A673 (cell line): ENCODE results near the gene POLK. TPM values are rescaled to one million over a fixed set of nuclear protein-coding genes. Genes with fewer than 3 reads are reported as not detected.

ENCODE experiments used
- BruUV-seq: library from RNA; stranded (reverse); fragments of 400-500 nt; replicated peaks from 2 replicates; lab custom pipeline; 2021; lab: Mats Ljungman, UMichigan
- CTCF ChIA-PET: fragments of 300-600 bp; sonication (Branson Sonifier 250); formaldehyde crosslinking; loops from one replicate; lab custom pipeline; 2022; ENCODE audit warnings: antibody characterized with exemption; lab: Charles Lee
- POLR2A ChIA-PET: fragments of 300-600 bp; sonication (Branson Sonifier 250); formaldehyde crosslinking; loops from one replicate; lab custom pipeline; 2022; ENCODE audit warnings: antibody characterized with exemption; ENCODE audit not compliant: low non-redundant PET; lab: Charles Lee
- DNase-seq: peaks from one replicate; pipeline ENCODE4 v3.0.0-alpha.2; 2015; ENCODE audit warnings: low spot score
- H3K27ac ChIP-seq: fragments of 200-600 bp; sonication (generic); 2 replicates; pipeline ENCODE4 v1.5.1; 2016; ENCODE audit warnings: mixed run types, low read depth, mild to moderate bottlenecking, mixed read lengths, antibody characterized with exemption, low read length; ENCODE audit not compliant: poor library complexity, severe bottlenecking
- H3K27me3 ChIP-seq: fragments of 200-600 bp; sonication (generic); replicated peaks from 2 replicates; pipeline ENCODE4 v1.6.1; 2017; ENCODE audit warnings: mixed run types, low read depth, mild to moderate bottlenecking, mixed read lengths, antibody characterized with exemption, low read length; ENCODE audit not compliant: insufficient read depth, poor library complexity
- H3K36me3 ChIP-seq: fragments of 200-600 bp; sonication (generic); 2 replicates; pipeline ENCODE4 v1.6.1; 2016; ENCODE audit warnings: mixed run types, mild to moderate bottlenecking, mixed read lengths, antibody characterized with exemption, low read length; ENCODE audit not compliant: insufficient read depth, poor library complexity, severe bottlenecking
- H3K4me1 ChIP-seq: fragments of 200-600 bp; sonication (generic); 2 replicates; pipeline ENCODE4 v1.6.1; 2017; ENCODE audit warnings: mixed run types, mild to moderate bottlenecking, mixed read lengths, antibody characterized with exemption, low read length; ENCODE audit not compliant: insufficient read depth, poor library complexity, severe bottlenecking
- H3K4me3 ChIP-seq: fragments of 200-600 bp; sonication (generic); 2 replicates; pipeline ENCODE4 v1.5.1; 2016; ENCODE audit warnings: low read depth, mixed run types, mild to moderate bottlenecking, mixed read lengths, low read length; ENCODE audit not compliant: poor library complexity, severe bottlenecking
- H3K9me3 ChIP-seq: fragments of 200-600 bp; sonication (generic); 2 replicates; pipeline ENCODE4 v1.6.1; 2016; ENCODE audit warnings: mixed run types, low read depth, mild to moderate bottlenecking, mixed read lengths, antibody characterized with exemption, low read length; ENCODE audit not compliant: poor library complexity, severe bottlenecking
- EZH2 ChIP-seq: fragments of 200-600 bp; sonication (generic); IDR thresholded peaks from 2 replicates; pipeline ENCODE4 v1.6.1; 2017; ENCODE audit warnings: borderline replicate concordance, low read depth, mild to moderate bottlenecking, mixed read lengths, antibody characterized with exemption, low read length; ENCODE audit not compliant: poor library complexity, severe bottlenecking
- intact Hi-C: fragments of 100-400 bp; cut with micrococcal nuclease; formaldehyde crosslinking; loops from one replicate; pipeline ENCODE4 v1.10.0; 2022; ENCODE audit not compliant: unreplicated experiment
- total RNA-seq: library from RNA; stranded (reverse); gene quantifications from 2 replicates; pipeline ENCODE4 v1.2.3, GENCODE V29; 2021
- TF ChIP-seq, protein P1 (sequence below): fragments of 300-800, 200-600 bp; sonication (generic); conservative IDR thresholded peaks from 2 replicates; pipeline ENCODE4 v1.5.1; 2017; ENCODE audit warnings: low read depth, mild to moderate bottlenecking, antibody characterized with exemption, low read length, moderate library complexity, mixed read lengths

The POLK gene
- total RNA-seq, 1 experiment from 2014 or later, result 23.2 TPM

DNA sequence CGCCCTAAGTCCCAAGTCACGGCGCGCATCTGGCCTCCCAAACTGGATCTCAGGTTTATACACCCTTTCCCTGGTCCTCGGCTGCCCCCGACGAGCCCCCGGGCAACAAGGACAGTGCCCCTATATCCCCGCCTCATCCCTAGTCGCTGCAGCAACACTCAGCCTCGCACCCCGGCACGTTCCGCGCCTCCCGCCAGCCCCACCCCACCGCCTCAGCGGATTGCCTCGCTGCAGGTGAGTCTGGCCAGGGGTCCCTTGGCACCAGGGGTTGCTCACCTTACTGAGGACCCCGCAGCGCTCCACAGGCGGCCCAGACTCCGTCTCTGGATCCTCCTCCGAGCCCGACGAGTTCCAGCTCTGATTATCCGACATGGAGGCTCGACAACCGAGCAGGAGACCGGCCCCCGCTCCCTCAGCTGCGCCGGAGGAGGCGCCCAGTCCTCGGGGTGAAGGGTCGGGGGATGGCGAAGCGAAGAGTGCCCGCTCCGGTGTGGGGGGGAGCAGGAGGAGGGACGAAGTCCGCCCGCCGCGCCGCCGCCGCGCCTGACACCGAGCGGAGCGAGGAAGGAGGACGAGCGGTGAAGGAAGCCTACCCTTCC lies 756 bp upstream of the POLK start:
- ChIA-PET POLR2A (no interaction called here), CTCF (no interaction called here)
- Histone ChIP-seq H3K27ac (peak overlapping the region; percentile 91), H3K4me1 (peaks cover 6% of the 10 kb centered on the region), H3K27me3 (no peaks in the 10 kb centered on the region), H3K9me3 (no peaks in the 10 kb centered on the region), H3K36me3 (no peaks in the 10 kb centered on the region), H3K4me3 (peak overlapping the region; percentile 93)
- intact Hi-C loops, result no loop called here
- BruUV-seq, result no TSS peak
- DNase-seq, result peak; percentile 26
- TF ChIP-seq, protein P1, sequence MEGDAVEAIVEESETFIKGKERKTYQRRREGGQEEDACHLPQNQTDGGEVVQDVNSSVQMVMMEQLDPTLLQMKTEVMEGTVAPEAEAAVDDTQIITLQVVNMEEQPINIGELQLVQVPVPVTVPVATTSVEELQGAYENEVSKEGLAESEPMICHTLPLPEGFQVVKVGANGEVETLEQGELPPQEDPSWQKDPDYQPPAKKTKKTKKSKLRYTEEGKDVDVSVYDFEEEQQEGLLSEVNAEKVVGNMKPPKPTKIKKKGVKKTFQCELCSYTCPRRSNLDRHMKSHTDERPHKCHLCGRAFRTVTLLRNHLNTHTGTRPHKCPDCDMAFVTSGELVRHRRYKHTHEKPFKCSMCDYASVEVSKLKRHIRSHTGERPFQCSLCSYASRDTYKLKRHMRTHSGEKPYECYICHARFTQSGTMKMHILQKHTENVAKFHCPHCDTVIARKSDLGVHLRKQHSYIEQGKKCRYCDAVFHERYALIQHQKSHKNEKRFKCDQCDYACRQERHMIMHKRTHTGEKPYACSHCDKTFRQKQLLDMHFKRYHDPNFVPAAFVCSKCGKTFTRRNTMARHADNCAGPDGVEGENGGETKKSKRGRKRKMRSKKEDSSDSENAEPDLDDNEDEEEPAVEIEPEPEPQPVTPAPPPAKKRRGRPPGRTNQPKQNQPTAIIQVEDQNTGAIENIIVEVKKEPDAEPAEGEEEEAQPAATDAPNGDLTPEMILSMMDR, result no peak
- no peak for TF ChIP-seq EZH2

DNA sequence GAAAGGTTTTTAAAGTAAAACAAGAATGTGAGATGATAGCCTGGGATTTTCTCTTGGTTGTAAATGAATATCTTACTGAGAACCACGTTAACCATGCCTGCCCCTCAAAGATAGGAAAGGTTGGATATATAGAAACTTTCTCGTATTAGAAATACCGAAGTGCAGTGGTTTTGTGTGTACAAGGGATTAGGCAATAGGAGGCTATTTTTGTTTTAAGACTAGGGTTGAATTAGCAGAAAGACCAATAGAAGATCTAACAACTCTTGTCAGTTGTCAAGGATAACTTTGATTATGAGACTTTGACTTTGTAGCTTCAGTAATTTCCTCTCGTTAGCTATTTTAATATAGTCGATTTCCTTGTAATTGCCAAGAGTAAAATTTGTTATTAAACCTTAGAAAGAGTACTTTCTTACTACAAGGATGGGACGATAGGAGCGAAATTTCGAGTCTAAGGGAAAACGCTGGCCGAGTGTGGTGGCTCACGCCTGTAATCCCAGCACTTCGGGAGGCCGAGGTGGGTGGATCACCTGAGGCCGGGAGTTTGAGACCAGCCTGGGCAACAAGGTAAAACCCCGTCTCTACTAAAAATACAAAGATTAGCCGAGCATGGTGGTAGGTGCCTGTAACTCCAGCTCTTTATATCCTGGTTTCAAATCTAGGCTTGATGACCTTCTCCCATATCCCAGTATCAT lies 838 bp downstream of the POLK start:
- POLR2A ChIA-PET, result no interaction called here
- Histone ChIP-seq H3K4me1 (peaks cover 6% of the 10 kb centered on the region), H3K36me3 (no peaks in the 10 kb centered on the region), H3K27ac (peak overlapping the region; percentile 71), H3K4me3 (peak overlapping the region; percentile 93), H3K9me3 (no peaks in the 10 kb centered on the region), H3K27me3 (no peaks in the 10 kb centered on the region)
- CTCF ChIA-PET, result no interaction called here
- intact Hi-C loops, result no loop called here
- TSS peak; percentile 62 for BruUV-seq
- TF ChIP-seq, protein P1, result no peak
- no peak for TF ChIP-seq EZH2
- DNase-seq, result no peak

GRCh38 chr5:75513841-75514240 lies 2.1 kb downstream of the POLK start:
- intact Hi-C loops, result no loop called here
- CTCF ChIA-PET, result no interaction called here

More at GRCh38 chr5:75513841-75514240, 2.1 kb downstream of the POLK start:
- BruUV-seq, result no TSS peak
- POLR2A ChIA-PET, result no interaction called here
- peaks cover 6% of the 10 kb centered on the region for H3K4me1 ChIP-seq
- H3K27ac ChIP-seq, result no peak overlapping the region
- peak overlapping the region; percentile 8 for H3K4me3 ChIP-seq
- no peak for TF ChIP-seq EZH2
- TF ChIP-seq, protein P1, result no peak
- no peaks in the 10 kb centered on the region for H3K9me3 ChIP-seq
- H3K27me3 ChIP-seq, result no peaks in the 10 kb centered on the region
- H3K36me3 ChIP-seq, result no peaks in the 10 kb centered on the region
- no peak for DNase-seq
